ENCODE data around the gene EFNA3.
A peak's percentile ranks its signal among the peaks of the same experiment; 100 is the strongest.

The EFNA3 gene

GRCh38 chr1:155135415-155136028, 56.9 kb downstream of the EFNA3 start, which contains the start of gene SLC50A1:
TSS of gene SLC50A1 (plus strand) at chr1:155135852. CDS start at chr1:155135912, 60 bp downstream.
- TF ChIP-seq CTCF (IDR thresholded peaks at IDR 0.05; ENCODE audit: low read depth, low read length): no peak

DNA sequence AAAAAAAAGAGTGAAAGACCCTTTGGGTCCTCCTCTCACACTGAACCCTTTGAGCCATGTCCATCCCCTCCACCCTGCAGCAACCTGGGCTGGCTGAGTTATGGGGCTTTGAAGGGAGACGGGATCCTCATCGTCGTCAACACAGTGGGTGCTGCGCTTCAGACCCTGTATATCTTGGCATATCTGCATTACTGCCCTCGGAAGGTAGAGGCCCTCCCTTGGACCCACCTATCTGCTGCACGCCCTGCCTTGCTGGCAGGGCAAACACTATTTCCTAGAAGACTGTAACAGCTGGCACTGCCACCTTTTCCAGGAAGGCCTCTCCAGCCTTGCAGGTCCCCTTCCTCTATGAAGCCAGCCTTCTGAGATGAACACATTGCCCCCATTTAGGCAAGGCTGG, 58.1 kb downstream of the EFNA3 start:
- TF ChIP-seq CTCF (IDR thresholded peaks at IDR 0.05; ENCODE audit: low read depth, low read length): no peak
- H3K4me3 ChIP-seq (ENCODE audit: low read depth, low read length): peak overlapping the region; percentile 64

More at GRCh38 chr1:155135415-155136028, 56.9 kb downstream of the EFNA3 start, which contains the start of gene SLC50A1:
- peak within 1 kb of the TSS; percentile 64 for H3K4me3 ChIP-seq (ENCODE audit: low read depth, low read length)
